ENCODE data around the gene KRT82.
A peak's percentile ranks its signal among the peaks of the same experiment; 100 is the strongest.
"Not testable (repeated sequence)": the region's sequence is repeated elsewhere in the genome, so short reads cannot be mapped to it uniquely, and the experiment has no call there.

KRT82 gene

GRCh38 chr12:52347551-52348510 lies 58.3 kb downstream of the KRT82 start:
- FAIRE-seq = no peak

GRCh38 chr12:52347016-52347415 lies 59.1 kb downstream of the KRT82 start:
- FAIRE-seq (no peak), DNase-seq (ENCODE audit: extremely low spot score, insufficient read length, low read depth) (no peak)

More at GRCh38 chr12:52347551-52348510, 58.3 kb downstream of the KRT82 start:
- no peak for DNase-seq (ENCODE audit: extremely low spot score, insufficient read length, low read depth)

GRCh38 chr12:52346593-52346992 lies 59.5 kb downstream of the KRT82 start:
- DNase-seq (ENCODE audit: extremely low spot score, insufficient read length, low read depth) = no peak
- peak; percentile 77 for FAIRE-seq

GRCh38 chr12:52345041-52345440 lies 61.1 kb downstream of the KRT82 start:
- FAIRE-seq; DNase-seq (ENCODE audit: extremely low spot score, insufficient read length, low read depth): not testable (repeated sequence)

- DNase-seq (ENCODE audit: extremely low spot score, insufficient read length, low read depth) (no peak), FAIRE-seq (no peak)
Measured at GRCh38 chr12:52344111-52344510, 62.0 kb downstream of the KRT82 start.
